Glomerular visceral epithelial cell (primary cell): ENCODE results near the gene HSPA1A.
"Not testable (repeated sequence)": the region's sequence is repeated elsewhere in the genome, so short reads cannot be mapped to it uniquely, and the experiment has no call there.

Source experiments
- DNase-seq: peaks from one replicate; pipeline ENCODE4 v3.0.0-alpha.2; 2016; ENCODE audit errors: extremely low spot score

Gene HSPA1A

GRCh38 chr6:31836474-31837368 is 21.4 kb downstream of the HSPA1A start:
- no peak for DNase-seq

GRCh38 chr6:31837369-31838113 is 22.2 kb downstream of the HSPA1A start:
- DNase-seq, result no peak

- DNase-seq, result not testable (repeated sequence)
Observed at GRCh38 chr6:31838114-31838553, 22.8 kb downstream of the HSPA1A start.

- no peak for DNase-seq
Observed at GRCh38 chr6:31838968-31839367, 23.6 kb downstream of the HSPA1A start.

- not testable (repeated sequence) for DNase-seq
Observed at GRCh38 chr6:31839779-31840126, 24.4 kb downstream of the HSPA1A start.

- no peak for DNase-seq
Observed at GRCh38 chr6:31842053-31842452, 26.7 kb downstream of the HSPA1A start.

GRCh38 chr6:31844507-31844906 is 29.2 kb downstream of the HSPA1A start:
- no peak for DNase-seq

- no peak for DNase-seq
Observed at GRCh38 chr6:31847276-31847978, 32.1 kb downstream of the HSPA1A start.

- DNase-seq, result no peak
Observed at GRCh38 chr6:31850765-31851484, 35.6 kb downstream of the HSPA1A start.

GRCh38 chr6:31851485-31851832 is 36.1 kb downstream of the HSPA1A start:
- DNase-seq, result peak; percentile 71

GRCh38 chr6:31851980-31852718 is 36.8 kb downstream of the HSPA1A start:
- DNase-seq, result not testable (repeated sequence)

GRCh38 chr6:31857774-31858173 is 42.4 kb downstream of the HSPA1A start:
- not testable (repeated sequence) for DNase-seq

GRCh38 chr6:31858707-31859106 is 43.4 kb downstream of the HSPA1A start:
- DNase-seq, result no peak

- DNase-seq, result no peak
Observed at GRCh38 chr6:31859923-31860322, 44.6 kb downstream of the HSPA1A start.

- no peak for DNase-seq
Observed at GRCh38 chr6:31860349-31860748, 45.0 kb downstream of the HSPA1A start.

- DNase-seq, result no peak
Observed at GRCh38 chr6:31861150-31861549, 45.8 kb downstream of the HSPA1A start.

GRCh38 chr6:31861919-31862343 is 46.6 kb downstream of the HSPA1A start:
- DNase-seq, result no peak

GRCh38 chr6:31862344-31863235 is 47.2 kb downstream of the HSPA1A start, which contains the start of gene NEU1:
NEU1 (minus strand) TSS chr6:31862821; CDS start chr6:31862776, 45 bp downstream.
- peak; percentile 100 for DNase-seq

- not testable (repeated sequence) for DNase-seq
Observed at GRCh38 chr6:31864123-31864562, 48.8 kb downstream of the HSPA1A start.

GRCh38 chr6:31864818-31865204 is 49.5 kb downstream of the HSPA1A start:
- DNase-seq, result no peak
